HS-27A (cell line): ENCODE measurements around the gene CASP6.

Source experiments
- DNase-seq: peaks from one replicate; pipeline ENCODE4 v3.0.0-alpha.2; 2012; ENCODE audit warnings: low read depth, missing footprints

CASP6 gene

GRCh38 chr4:109702950-109703663 is at the start of gene CASP6:
TSS of gene CASP6 (minus strand) at chr4:109703445. CDS start at chr4:109703395, 50 bp downstream.
- peak; percentile 72 for DNase-seq

- no peak for DNase-seq
Observed at GRCh38 chr4:109752525-109752924, 49.3 kb upstream of the CASP6 start.

- DNase-seq: no peak
Observed at GRCh38 chr4:109751852-109752251, 48.6 kb upstream of the CASP6 start.

- no peak for DNase-seq
Observed at GRCh38 chr4:109750652-109751244, 47.5 kb upstream of the CASP6 start.

DNA sequence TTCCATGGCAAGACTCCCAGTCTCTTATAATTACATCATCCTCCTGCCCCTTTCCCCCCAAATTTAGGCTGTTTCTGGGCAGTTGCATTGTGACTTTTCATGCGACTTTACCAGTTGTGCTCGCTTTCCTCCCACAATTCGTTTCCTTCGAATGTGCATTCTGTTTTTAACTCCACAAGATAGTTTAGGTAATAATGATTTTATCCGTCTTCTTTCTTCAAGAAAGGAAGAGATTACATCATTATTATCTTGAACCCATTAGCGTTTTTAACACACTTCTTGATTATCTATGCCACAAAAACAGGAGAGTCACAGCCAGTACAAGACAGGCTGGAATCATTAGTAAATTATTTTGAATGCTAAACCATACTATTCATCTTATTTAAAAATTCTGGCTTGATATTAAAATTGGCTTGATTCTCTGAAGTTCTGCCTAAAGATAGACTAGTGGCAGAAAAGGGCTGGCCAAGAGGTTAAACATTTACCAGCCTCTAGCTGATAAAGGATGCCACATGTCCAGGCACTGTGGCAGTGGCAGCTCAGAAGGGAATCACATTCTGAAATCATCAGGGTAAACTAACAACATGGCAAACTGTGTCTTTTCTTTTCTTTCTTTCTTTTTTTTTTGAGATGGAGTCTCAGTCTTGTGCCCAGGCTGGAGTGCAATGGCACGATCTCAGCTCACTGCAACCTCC is 46.3 kb upstream of the CASP6 start:
- no peak for DNase-seq

DNA sequence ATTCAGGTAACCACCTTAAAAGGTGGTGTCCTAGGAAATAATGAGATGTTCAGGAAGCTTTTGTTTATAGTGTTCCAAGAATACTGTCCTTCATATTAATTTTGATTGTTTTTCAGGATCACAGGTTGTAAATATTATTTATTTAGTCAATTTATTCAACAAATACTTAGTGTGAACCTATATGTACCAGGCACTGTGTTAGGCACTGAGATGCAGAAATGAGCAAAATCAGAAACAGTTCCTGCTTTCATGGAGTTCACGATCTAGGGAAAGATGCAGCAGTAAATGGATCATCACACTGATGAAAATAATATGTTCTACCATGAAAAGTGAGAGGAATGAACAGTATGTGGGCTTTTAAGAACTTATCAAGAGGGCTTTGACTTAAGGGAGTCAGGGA is 44.9 kb upstream of the CASP6 start:
- DNase-seq: no peak

DNA sequence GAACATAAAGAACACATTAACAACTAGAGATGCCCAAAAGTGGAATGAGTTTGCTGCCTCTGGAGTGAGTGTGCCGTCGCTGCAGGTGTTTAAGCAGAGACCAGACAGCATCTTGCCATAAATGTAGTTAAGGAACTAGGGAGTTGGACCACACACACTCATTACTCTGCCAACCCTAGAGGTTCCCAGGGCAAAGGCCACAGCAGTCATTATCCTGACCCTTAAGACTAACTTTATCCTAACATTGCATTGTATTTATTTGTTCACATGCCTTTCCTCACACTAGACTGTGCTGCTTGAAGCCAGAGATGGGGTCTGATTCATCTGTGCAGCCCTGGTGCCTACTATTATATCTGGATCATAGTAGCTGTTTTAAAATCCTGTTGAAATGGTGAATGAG is 43.5 kb upstream of the CASP6 start:
- no peak for DNase-seq

GRCh38 chr4:109745830-109746229 is 42.6 kb upstream of the CASP6 start:
- DNase-seq: no peak

DNA sequence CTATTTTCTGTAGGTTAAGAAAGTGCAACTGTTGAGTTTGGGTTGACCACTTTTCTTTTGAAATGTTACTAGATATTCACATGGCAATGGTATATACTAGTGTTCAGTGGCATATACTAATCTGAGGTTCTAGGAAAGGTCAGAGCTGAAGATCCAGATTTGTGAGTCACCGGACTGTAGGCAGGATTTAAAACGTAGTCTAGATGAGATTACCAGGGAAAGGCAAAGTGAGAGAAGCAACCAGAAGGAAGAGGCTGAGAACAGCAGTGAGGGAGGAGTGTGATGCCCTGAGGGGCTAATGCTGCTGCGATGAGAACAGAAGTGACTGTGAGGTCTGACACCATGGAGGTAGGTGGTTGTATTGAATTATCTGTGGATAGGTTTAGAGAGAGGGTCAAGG is 36.3 kb upstream of the CASP6 start:
- DNase-seq: no peak

GRCh38 chr4:109738104-109738872 is 35.0 kb upstream of the CASP6 start:
- DNase-seq: no peak

- no peak for DNase-seq
Observed at GRCh38 chr4:109735566-109736365, 32.5 kb upstream of the CASP6 start.

DNA sequence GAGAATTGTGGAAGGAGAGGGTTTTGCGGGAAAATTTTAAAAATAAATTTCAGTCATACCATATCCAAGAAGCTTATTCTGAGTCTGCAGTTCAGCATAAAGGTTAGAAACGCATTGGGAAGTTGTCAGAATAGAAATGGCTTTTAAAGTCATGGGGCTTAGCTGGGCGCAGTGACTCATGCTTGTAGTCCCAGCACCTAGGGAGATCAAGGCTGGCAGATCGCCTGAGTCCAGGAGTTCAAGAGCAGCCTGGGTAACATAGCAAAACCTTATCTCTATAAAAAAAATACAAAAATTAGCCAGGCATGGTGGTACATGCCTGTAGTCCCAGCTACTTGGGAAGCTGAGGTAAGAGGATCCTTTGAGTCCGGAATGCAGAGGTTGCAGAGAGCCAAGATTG is 30.5 kb upstream of the CASP6 start:
- no peak for DNase-seq

- no peak for DNase-seq
Observed at GRCh38 chr4:109730619-109731545, 27.6 kb upstream of the CASP6 start.

DNA sequence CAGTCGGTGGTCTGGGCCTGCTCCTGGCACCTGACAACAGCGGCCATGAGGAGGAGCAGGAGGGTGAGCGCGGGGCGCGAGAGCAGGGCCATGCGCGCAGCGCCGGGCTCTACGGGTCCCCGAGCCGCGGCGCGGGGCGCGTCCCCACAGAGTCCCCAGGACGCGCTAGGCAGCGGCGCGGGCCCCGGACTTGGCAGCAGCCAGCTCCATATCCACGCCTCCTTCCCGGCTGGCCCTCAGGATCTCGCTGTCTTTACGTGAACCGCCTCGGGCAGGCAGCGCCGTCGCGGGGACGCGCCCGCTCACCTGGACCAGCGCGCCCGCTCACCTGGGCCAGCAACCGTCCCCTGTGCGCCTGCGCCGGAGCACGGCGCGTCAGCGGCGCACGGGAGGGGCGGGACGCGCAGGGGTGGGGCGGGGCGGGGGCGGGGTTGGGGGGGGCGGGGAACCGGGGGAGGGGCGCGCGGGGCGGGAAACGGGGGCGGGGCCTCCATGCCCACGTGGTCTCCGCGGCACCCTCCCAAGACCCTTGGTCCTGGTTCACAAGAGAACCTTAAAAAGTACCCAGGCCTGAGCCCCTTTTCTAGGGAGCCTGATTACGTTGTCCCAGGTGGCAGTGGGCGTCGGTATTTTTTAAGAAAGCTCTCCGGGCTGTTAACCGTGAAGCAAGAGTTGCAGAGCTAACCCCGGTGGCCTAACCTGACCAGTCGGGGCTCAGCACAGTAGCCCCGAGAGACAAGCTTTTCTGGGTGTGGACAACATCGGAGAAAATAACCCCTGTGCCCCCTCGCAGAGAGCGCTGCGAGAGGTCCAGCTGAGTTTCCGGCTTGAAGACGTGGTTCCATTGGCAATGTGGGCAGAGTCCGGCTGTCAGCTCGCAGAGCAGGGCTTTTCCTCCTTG is 26.7 kb upstream of the CASP6 start, which contains the start of gene PLA2G12A:
TSS of gene PLA2G12A (minus strand) at position 353 of the 901 bp plus-strand sequence. CDS start at position 92, 261 bp downstream.
- DNase-seq: peak; percentile 67

- DNase-seq: no peak
Observed at GRCh38 chr4:109729117-109729717, 26.0 kb upstream of the CASP6 start.

GRCh38 chr4:109728385-109728784 is 25.1 kb upstream of the CASP6 start:
- DNase-seq: no peak

GRCh38 chr4:109723110-109723509 is 19.9 kb upstream of the CASP6 start:
- no peak for DNase-seq

DNA sequence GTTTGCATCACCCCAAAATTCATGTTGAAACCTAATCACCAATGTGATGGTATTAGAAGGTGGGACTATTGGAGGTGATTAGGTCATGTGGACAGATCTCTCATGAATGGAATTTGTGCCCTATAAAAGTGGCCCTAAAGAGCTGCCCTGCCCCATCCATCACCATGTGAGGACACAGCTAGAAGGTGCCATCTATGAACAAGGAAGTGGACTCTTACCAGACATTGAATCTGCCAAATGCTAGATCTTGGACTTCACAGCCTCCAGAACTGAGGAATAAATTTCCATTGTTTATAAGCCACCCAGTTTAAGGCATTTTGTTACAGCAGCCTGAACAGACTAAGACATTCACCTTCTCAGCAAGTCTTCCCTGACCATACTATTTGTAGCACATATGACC is 19.1 kb upstream of the CASP6 start:
- no peak for DNase-seq

GRCh38 chr4:109721033-109721432 is 17.8 kb upstream of the CASP6 start:
- DNase-seq: peak; percentile 48
